Endothelial cell of umbilical vein (primary cell): ENCODE measurements around the gene ALDH5A1. TPM values are rescaled to one million over a fixed set of nuclear protein-coding genes. Genes with fewer than 3 reads are reported as not detected.

ENCODE experiments used
- BruUV-seq: library from RNA; stranded (reverse); fragments of 400-500 nt; replicated peaks from 2 replicates; lab custom pipeline; 2021; lab: Mats Ljungman, UMichigan
- CTCF ChIA-PET: fragments of 300-600, 350-600 bp; sonication (Branson Sonifier 250); formaldehyde crosslinking; loops from one replicate; lab custom pipeline; 2021; ENCODE audit warnings: antibody characterized with exemption, inconsistent platforms; lab: Charles Lee
- POLR2A ChIA-PET: fragments of 300-600, 350-600 bp; sonication (Branson Sonifier 250); formaldehyde crosslinking; loops from one replicate; lab custom pipeline; 2021; ENCODE audit warnings: antibody characterized with exemption, inconsistent platforms; lab: Charles Lee
- DNase-seq: peaks from one replicate; pipeline ENCODE4 v3.0.0-alpha.2; 2011; ENCODE audit warnings: low read depth, low spot score
- FAIRE-seq: peaks from 2 replicates; lab custom pipeline; 2011; peaks lifted over from hg19 to GRCh38; lab: Jason Lieb, UNC
- H2AFZ ChIP-seq: 2 replicates; pipeline ENCODE4 v1.6.0; 2012; ENCODE audit warnings: low read depth, low read length, control low read depth, inconsistent platforms
- H3K27ac ChIP-seq: 2 replicates; pipeline ENCODE4 v1.5.1; 2011; ENCODE audit warnings: low read depth, mild to moderate bottlenecking, control low read depth, low read length, moderate library complexity; ENCODE audit not compliant: insufficient read depth
- H3K27me3 ChIP-seq, 2 experiments: 2 replicates each; pipeline versions ENCODE4 v1.6.0 to v1.6.1; 2011; ENCODE audit warnings: low read length in 2 of 2, mixed read lengths in 1 of 2; ENCODE audit not compliant: control insufficient read depth in 2 of 2, insufficient read depth in 2 of 2
- H3K36me3 ChIP-seq, 2 experiments: 2 replicates in 1 of 2; 3 replicates in 1 of 2; pipeline ENCODE4 v1.5.1; 2011; ENCODE audit warnings: low read length in 2 of 2, mild to moderate bottlenecking in 1 of 2, moderate library complexity in 1 of 2; ENCODE audit not compliant: control insufficient read depth in 2 of 2, insufficient read depth in 2 of 2; ENCODE audit errors: extremely low read depth in 1 of 2
- H3K4me1 ChIP-seq: 3 replicates; pipeline ENCODE4 v1.5.1; 2011; ENCODE audit warnings: mild to moderate bottlenecking, low read length; ENCODE audit not compliant: control insufficient read depth, insufficient read depth; ENCODE audit errors: extremely low read depth
- H3K4me2 ChIP-seq: 2 replicates; pipeline ENCODE4 v1.6.1; 2011; ENCODE audit warnings: low read length, control low read depth, mixed read lengths; ENCODE audit not compliant: insufficient read depth
- H3K4me3 ChIP-seq, 3 experiments: fragments of 200-600 bp in 1 of 3; sonication (generic), shearing (Covaris generic) in 1 of 3; replicated peaks in 1 of 3; 2 replicates each; pipeline ENCODE4 v1.5.1; 2011 to 2016; ENCODE audit warnings: control low read depth in 3 of 3, low read length in 3 of 3, mild to moderate bottlenecking in 2 of 3, inconsistent platforms in 1 of 3, low read depth in 1 of 3, moderate library complexity in 1 of 3; ENCODE audit not compliant: insufficient read depth in 1 of 3
- H3K79me2 ChIP-seq: 2 replicates; pipeline ENCODE4 v1.6.0; 2012; ENCODE audit warnings: low read length, inconsistent platforms; ENCODE audit not compliant: control insufficient read depth, insufficient read depth
- H3K9ac ChIP-seq: replicated peaks from 2 replicates; pipeline ENCODE3; 2011; ENCODE audit warnings: low read length, control low read depth; ENCODE audit not compliant: insufficient read depth; ENCODE audit errors: extremely low read depth
- H3K9me1 ChIP-seq: replicated peaks from 3 replicates; pipeline ENCODE4 v1.6.0; 2011; ENCODE audit warnings: mild to moderate bottlenecking, low read length; ENCODE audit not compliant: control insufficient read depth, insufficient read depth; ENCODE audit errors: extremely low read depth
- H3K9me3 ChIP-seq: replicated peaks from 2 replicates; pipeline ENCODE4 v1.5.1; 2012; ENCODE audit warnings: low read length, inconsistent platforms; ENCODE audit not compliant: control insufficient read depth, insufficient read depth
- H4K20me1 ChIP-seq: replicated peaks from 2 replicates; pipeline ENCODE3; 2011; ENCODE audit warnings: mild to moderate bottlenecking, low read length; ENCODE audit not compliant: control insufficient read depth, insufficient read depth; ENCODE audit errors: extremely low read depth
- EZH2 ChIP-seq: IDR thresholded peaks from 2 replicates; pipeline ENCODE4 v1.6.1; 2012; ENCODE audit warnings: borderline replicate concordance, low read depth, mild to moderate bottlenecking, moderate library complexity, low read length, inconsistent platforms; ENCODE audit not compliant: severe bottlenecking
- FOS ChIP-seq: IDR thresholded peaks from 2 replicates; pipeline ENCODE4 v1.6.1; 2011; ENCODE audit warnings: mild to moderate bottlenecking, low read length, moderate library complexity, borderline replicate concordance; ENCODE audit not compliant: insufficient read depth
- GATA2 ChIP-seq: IDR thresholded peaks from 2 replicates; pipeline ENCODE4 v1.7.0; 2011; ENCODE audit warnings: low read depth, mild to moderate bottlenecking, moderate library complexity, mixed read lengths, low read length; ENCODE audit not compliant: insufficient read length, insufficient read depth
- JUN ChIP-seq: IDR thresholded peaks from 2 replicates; pipeline ENCODE4 v1.6.1; 2011; ENCODE audit warnings: borderline replicate concordance, low read depth; ENCODE audit not compliant: insufficient read length, insufficient read depth
- MYC ChIP-seq: IDR thresholded peaks from one replicate; pipeline ENCODE4 v1.6.1; 2011; ENCODE audit warnings: mild to moderate bottlenecking, low read depth, low read length
- POLR2A ChIP-seq: IDR thresholded peaks from 2 replicates; pipeline ENCODE4 v1.6.1; 2012; ENCODE audit warnings: low read depth, mild to moderate bottlenecking, control low read depth, low read length
- POLR2AphosphoS5 ChIP-seq: IDR thresholded peaks from 2 replicates; pipeline ENCODE4 v1.6.1; 2012; ENCODE audit warnings: low read depth, mild to moderate bottlenecking, control low read depth, low read length, moderate library complexity; ENCODE audit not compliant: insufficient read depth
- dilution Hi-C: fragments of 300-500 bp; cut with MboI; formaldehyde crosslinking; loops from one replicate; pipeline ENCODE4 v1.15.0; 2019; ENCODE audit warnings: low sequenced_read_pairs; ENCODE audit not compliant: extremely low pct_ligation_motif_present
- intact Hi-C: fragments of 100-400 bp; cut with micrococcal nuclease; formaldehyde crosslinking; loops from one replicate; pipeline ENCODE4 v1.10.0; 2022
- polyA plus RNA-seq, 4 experiments: library from polyadenylated mRNA; depleted of rRNA in 3 of 4; stranded (reverse) in 3 of 4; unstranded in 1 of 4; fragments of >200 nt; gene quantifications; 2 replicates each; pipeline versions ENCODE4 v1.2.1 to v1.2.3, GENCODE V29; 2011 to 2012; ENCODE audit warnings: missing spikeins in 1 of 4
- total RNA-seq: library from RNA; stranded (reverse); gene quantifications from 2 replicates; pipeline ENCODE4 v1.2.3, GENCODE V29; 2021
- TF ChIP-seq, protein P1 (sequence below), 2 donors: IDR thresholded peaks; 1 replicate in 1 of 2; 2 replicates in 1 of 2; pipeline ENCODE4 v1.5.1; 2011; ENCODE audit warnings: low read length in 2 of 2, mild to moderate bottlenecking in 2 of 2, moderate library complexity in 2 of 2, control low read depth in 1 of 2, inconsistent platforms in 1 of 2, low read depth in 1 of 2; ENCODE audit not compliant: insufficient read depth in 1 of 2; ENCODE audit errors: extremely low read depth in 1 of 2
- TF ChIP-seq, protein P2 (sequence below): IDR thresholded peaks from 2 replicates; pipeline ENCODE4 v1.6.1; 2011; ENCODE audit not compliant: insufficient read depth, insufficient read length

Gene ALDH5A1
- total and polyA plus RNA-seq, 2 donors (not counting 3 experiments of a cell fraction or from before 2014, with no cell fraction given): 0.51 to 1.1 TPM

DNA sequence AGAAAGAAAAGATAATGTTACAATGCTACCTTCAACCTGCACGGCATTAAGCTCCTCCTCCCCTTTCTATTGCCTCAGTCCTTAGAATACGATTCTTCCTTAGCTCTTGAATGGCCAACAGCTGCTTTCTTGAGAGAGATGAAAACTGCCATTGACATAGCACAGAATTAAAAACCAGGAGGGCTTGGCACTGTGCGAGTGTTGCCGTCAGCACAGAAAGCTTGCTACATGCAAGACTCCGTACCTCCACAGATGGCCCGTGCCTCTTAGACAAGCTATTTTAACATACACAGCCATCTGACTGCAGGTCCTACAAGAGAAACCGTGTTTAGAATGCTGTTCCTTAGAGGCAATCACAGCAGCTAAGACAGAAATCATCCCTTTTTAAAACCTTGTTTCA, 51.7 kb downstream of the ALDH5A1 start:
- Histone ChIP-seq H4K20me1 (no peaks in the 10 kb centered on the region), H3K9me3 (no peaks in the 10 kb centered on the region), H3K27me3 (no peaks in the 10 kb centered on the region), H3K27ac (no peak overlapping the region), H2AFZ (no peak overlapping the region), H3K79me2 (no peaks in the 10 kb centered on the region), H3K9ac (no peak overlapping the region), H3K9me1 (no peaks in the 10 kb centered on the region), H3K36me3 (no peaks in the 10 kb centered on the region), H3K4me3 (no peak overlapping the region), H3K4me1 (no peaks in the 10 kb centered on the region), H3K4me2 (no peak overlapping the region)
- intact Hi-C loops: no loop called here
- dilution Hi-C loops: no loop called here
- no TSS peak for BruUV-seq
- ChIA-PET POLR2A (no interaction called here), CTCF (interaction anchor here (1.2 to 1.4 kb wide), 3 partner anchors 10 to 35 kb away, joined by 3 to 5 read pairs (median 4); no protein-coding TSS in a partner anchor)
- DNase-seq (no peak), FAIRE-seq (no peak)
- no peak for TF ChIP-seq FOS
- no peak for TF ChIP-seq EZH2
- no peak for TF ChIP-seq POLR2A

DNA sequence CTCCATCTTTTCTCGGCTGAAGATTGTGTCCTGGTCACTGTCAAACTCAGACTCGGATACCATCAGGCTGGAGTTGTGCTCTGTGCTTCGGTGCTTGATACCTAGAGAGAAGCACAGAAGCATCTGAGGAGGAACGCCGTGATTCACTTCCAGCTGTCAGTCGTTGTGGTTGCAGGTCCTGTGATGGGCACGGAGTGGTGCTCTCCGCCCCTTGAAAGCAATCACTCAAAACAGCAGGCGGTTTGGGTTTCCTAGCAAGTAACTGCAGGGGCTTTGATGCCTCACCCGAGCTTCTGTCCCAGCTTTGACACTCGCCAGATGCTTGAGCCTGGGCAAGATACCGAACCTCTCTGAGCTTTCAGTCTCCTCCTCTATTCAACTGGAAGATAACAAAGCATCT, 52.5 kb downstream of the ALDH5A1 start:
- dilution Hi-C loops: no loop called here
- CTCF ChIA-PET: interaction anchor here (1.2 to 1.4 kb wide), 3 partner anchors 9 to 34 kb away, joined by 3 to 5 read pairs (median 4); no protein-coding TSS in a partner anchor

More for the DNA sequence above, 52.5 kb downstream of the ALDH5A1 start:
- DNase-seq: no peak
- H3K27ac ChIP-seq: no peak overlapping the region
- H3K9ac ChIP-seq: no peak overlapping the region
- TF ChIP-seq POLR2AphosphoS5: no peak
- TF ChIP-seq POLR2A: no peak
- TF ChIP-seq, protein P1, sequence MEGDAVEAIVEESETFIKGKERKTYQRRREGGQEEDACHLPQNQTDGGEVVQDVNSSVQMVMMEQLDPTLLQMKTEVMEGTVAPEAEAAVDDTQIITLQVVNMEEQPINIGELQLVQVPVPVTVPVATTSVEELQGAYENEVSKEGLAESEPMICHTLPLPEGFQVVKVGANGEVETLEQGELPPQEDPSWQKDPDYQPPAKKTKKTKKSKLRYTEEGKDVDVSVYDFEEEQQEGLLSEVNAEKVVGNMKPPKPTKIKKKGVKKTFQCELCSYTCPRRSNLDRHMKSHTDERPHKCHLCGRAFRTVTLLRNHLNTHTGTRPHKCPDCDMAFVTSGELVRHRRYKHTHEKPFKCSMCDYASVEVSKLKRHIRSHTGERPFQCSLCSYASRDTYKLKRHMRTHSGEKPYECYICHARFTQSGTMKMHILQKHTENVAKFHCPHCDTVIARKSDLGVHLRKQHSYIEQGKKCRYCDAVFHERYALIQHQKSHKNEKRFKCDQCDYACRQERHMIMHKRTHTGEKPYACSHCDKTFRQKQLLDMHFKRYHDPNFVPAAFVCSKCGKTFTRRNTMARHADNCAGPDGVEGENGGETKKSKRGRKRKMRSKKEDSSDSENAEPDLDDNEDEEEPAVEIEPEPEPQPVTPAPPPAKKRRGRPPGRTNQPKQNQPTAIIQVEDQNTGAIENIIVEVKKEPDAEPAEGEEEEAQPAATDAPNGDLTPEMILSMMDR (IDR thresholded peaks at IDR 0.05; ENCODE audit: extremely low read depth in 1 of 2, insufficient read depth in 1 of 2, low read depth in 1 of 2, low read length in 2 of 2): no peak
- no peak for TF ChIP-seq JUN
- TF ChIP-seq MYC: no peak
- no peak for TF ChIP-seq GATA2
- TF ChIP-seq, protein P2, sequence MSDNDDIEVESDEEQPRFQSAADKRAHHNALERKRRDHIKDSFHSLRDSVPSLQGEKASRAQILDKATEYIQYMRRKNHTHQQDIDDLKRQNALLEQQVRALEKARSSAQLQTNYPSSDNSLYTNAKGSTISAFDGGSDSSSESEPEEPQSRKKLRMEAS: no peak
- H3K79me2 ChIP-seq: no peaks in the 10 kb centered on the region
- H3K27me3 ChIP-seq: no peaks in the 10 kb centered on the region
- no peaks in the 10 kb centered on the region for H3K36me3 ChIP-seq
- H4K20me1 ChIP-seq: no peaks in the 10 kb centered on the region
- no TSS peak for BruUV-seq
- intact Hi-C loops: no loop called here
- POLR2A ChIA-PET: no interaction called here
- H3K4me1 ChIP-seq: no peaks in the 10 kb centered on the region
- no peak overlapping the region for H3K4me3 ChIP-seq
- no peak overlapping the region for H3K4me2 ChIP-seq
- FAIRE-seq: no peak
- H3K9me3 ChIP-seq: no peaks in the 10 kb centered on the region
- H3K9me1 ChIP-seq: no peaks in the 10 kb centered on the region
- H2AFZ ChIP-seq: no peak overlapping the region
